WTC11 (cell line): Measurements from ENCODE around the gene RFTN1. TPM values are rescaled to one million over a fixed set of nuclear protein-coding genes. Genes with fewer than 3 reads are reported as not detected.

ENCODE experiments used
- ATAC-seq: fragments of 200-7000 bp; cut with Tn5 transposase; 2 replicates; pipeline ENCODE4 v1.10.0; 2021; ENCODE audit warnings: mild to moderate bottlenecking, moderate library complexity
- CTCF ChIA-PET: fragments of 300-600 bp; sonication (Branson Sonifier 250); formaldehyde crosslinking; loops from one replicate; lab custom pipeline; 2021; ENCODE audit warnings: antibody characterized with exemption; lab: Charles Lee
- POLR2A ChIA-PET: fragments of 350-600 bp; sonication (Branson Sonifier 250); formaldehyde crosslinking; loops from one replicate; lab custom pipeline; 2021; ENCODE audit warnings: antibody characterized with exemption; lab: Charles Lee
- DNase-seq: peaks from one replicate; pipeline ENCODE4 v3.0.0; 2021; ENCODE audit warnings: low spot score
- H3K27ac Mint-ChIP-seq: 2 replicates; pipeline ENCODE4 v1.8.0; 2021; ENCODE audit warnings: mixed read lengths
- H3K27me3 Mint-ChIP-seq: 2 replicates; pipeline ENCODE4 v1.8.0; 2021; ENCODE audit warnings: low read depth, mild to moderate bottlenecking, moderate library complexity, mixed read lengths
- H3K36me3 Mint-ChIP-seq: 2 replicates; pipeline ENCODE4 v1.8.0; 2021; ENCODE audit warnings: mixed read lengths
- H3K4me1 Mint-ChIP-seq: 2 replicates; pipeline ENCODE4 v1.8.0; 2022; ENCODE audit warnings: mixed read lengths
- H3K4me3 Mint-ChIP-seq: 2 replicates; pipeline ENCODE4 v1.8.0; 2021; ENCODE audit warnings: mild to moderate bottlenecking, moderate library complexity, mixed read lengths
- H3K9me3 Mint-ChIP-seq: 2 replicates; pipeline ENCODE4 v1.8.0; 2021; ENCODE audit warnings: mixed read lengths
- ATF1 ChIP-seq: sonication (generic); formaldehyde crosslinking; IDR thresholded peaks from 2 replicates; pipeline ENCODE4 v1.8.1; 2023; ENCODE audit warnings: mild to moderate bottlenecking, moderate library complexity, missing genetic modification reagents
- CREB1 ChIP-seq: sonication (generic); formaldehyde crosslinking; IDR thresholded peaks from 2 replicates; pipeline ENCODE4 v1.8.0; 2023; ENCODE audit warnings: mild to moderate bottlenecking, missing genetic modification reagents
- FOXJ3 ChIP-seq: sonication (generic); formaldehyde crosslinking; IDR thresholded peaks from 2 replicates; pipeline ENCODE4 v1.9.0; 2021; ENCODE audit warnings: missing genetic modification reagents, mild to moderate bottlenecking, borderline replicate concordance
- IRF2 ChIP-seq: sonication (generic); formaldehyde crosslinking; IDR thresholded peaks from 2 replicates; pipeline ENCODE4 v1.8.0; 2022; ENCODE audit warnings: low read depth, missing genetic modification reagents, borderline replicate concordance
- NFE2L1 ChIP-seq: sonication (generic); formaldehyde crosslinking; IDR thresholded peaks from 2 replicates; pipeline ENCODE4 v1.8.1; 2023; ENCODE audit warnings: missing genetic modification reagents
- PRRX2 ChIP-seq: fragments of 250-450 bp; sonication (Bioruptor Pico); IDR thresholded peaks from 2 replicates; pipeline ENCODE4 v1.8.0; 2021; ENCODE audit warnings: mild to moderate bottlenecking
- SMAD3 ChIP-seq: sonication (generic); formaldehyde crosslinking; IDR thresholded peaks from 2 replicates; pipeline ENCODE4 v1.8.0; 2022; ENCODE audit warnings: missing genetic modification reagents, mild to moderate bottlenecking, borderline replicate concordance
- SP1 ChIP-seq: sonication (generic); formaldehyde crosslinking; conservative IDR thresholded peaks from 2 replicates; pipeline ENCODE4 v1.8.1; 2022; ENCODE audit warnings: missing genetic modification reagents
- ZNF219 ChIP-seq: sonication (generic); formaldehyde crosslinking; IDR thresholded peaks from 2 replicates; pipeline ENCODE4 v1.8.0; 2023; ENCODE audit warnings: missing genetic modification reagents, mild to moderate bottlenecking, borderline replicate concordance
- ZNF317 ChIP-seq: sonication (generic); formaldehyde crosslinking; IDR thresholded peaks from 2 replicates; pipeline ENCODE4 v1.8.1; 2023; ENCODE audit warnings: low read depth, mild to moderate bottlenecking, moderate library complexity, missing genetic modification reagents, borderline replicate concordance
- ZNF396 ChIP-seq: fragments of 250-450 bp; sonication (Bioruptor Pico); IDR thresholded peaks from 2 replicates; pipeline ENCODE4 v1.8.0; 2021; ENCODE audit warnings: mild to moderate bottlenecking, moderate library complexity, borderline replicate concordance
- ZNF416 ChIP-seq: fragments of 250-450 bp; sonication (Bioruptor Pico); IDR thresholded peaks from 2 replicates; pipeline ENCODE4 v1.9.0; 2021; ENCODE audit warnings: mild to moderate bottlenecking, inconsistent platforms
- total RNA-seq: library from RNA; stranded (reverse); gene quantifications from 3 replicates; pipeline ENCODE4 v1.2.3, GENCODE V29; 2021
- TF ChIP-seq, protein P1 (sequence below): fragments of 250-450 bp; sonication (Bioruptor Pico); IDR thresholded peaks from 2 replicates; pipeline ENCODE4 v2.1.2; 2022; ENCODE audit warnings: mild to moderate bottlenecking, moderate library complexity
- TF ChIP-seq, protein P2 (sequence below): sonication (generic); formaldehyde crosslinking; IDR thresholded peaks from 2 replicates; pipeline ENCODE4 v1.8.1; 2022; ENCODE audit warnings: low read depth, missing genetic modification reagents, borderline replicate concordance
- TF ChIP-seq, protein P3 (sequence below): sonication (generic); formaldehyde crosslinking; IDR thresholded peaks from 2 replicates; pipeline ENCODE4 v1.8.0; 2022; ENCODE audit warnings: mild to moderate bottlenecking, missing genetic modification reagents
- TF ChIP-seq, protein P4 (sequence below): sonication (generic); formaldehyde crosslinking; IDR thresholded peaks from 2 replicates; pipeline ENCODE4 v1.8.0; 2022; ENCODE audit warnings: mild to moderate bottlenecking, missing genetic modification reagents
- TF ChIP-seq, protein P5 (sequence below): sonication (generic); formaldehyde crosslinking; IDR thresholded peaks from 2 replicates; pipeline ENCODE4 v1.8.1; 2023; ENCODE audit warnings: mild to moderate bottlenecking, missing genetic modification reagents, moderate library complexity
- TF ChIP-seq, protein P6 (sequence below): fragments of 250-450 bp; sonication (Bioruptor Pico); IDR thresholded peaks from 2 replicates; pipeline ENCODE4 v1.9.0; 2021; ENCODE audit warnings: mild to moderate bottlenecking
- TF ChIP-seq, protein P7 (sequence below): fragments of 250-450 bp; sonication (Bioruptor Pico); IDR thresholded peaks from 2 replicates; pipeline ENCODE4 v1.8.0; 2021; ENCODE audit warnings: mild to moderate bottlenecking
- TF ChIP-seq, protein P8 (sequence below): sonication (generic); formaldehyde crosslinking; IDR thresholded peaks from 2 replicates; pipeline ENCODE4 v1.8.1; 2023; ENCODE audit warnings: mild to moderate bottlenecking, missing genetic modification reagents, moderate library complexity
- TF ChIP-seq, protein P9 (sequence below): sonication (generic); formaldehyde crosslinking; IDR thresholded peaks from 2 replicates; pipeline ENCODE4 v1.8.0; 2023; ENCODE audit warnings: mild to moderate bottlenecking, missing genetic modification reagents

RFTN1 gene
- total RNA-seq, 1 experiment from 2014 or later, result 3.8 TPM

DNA sequence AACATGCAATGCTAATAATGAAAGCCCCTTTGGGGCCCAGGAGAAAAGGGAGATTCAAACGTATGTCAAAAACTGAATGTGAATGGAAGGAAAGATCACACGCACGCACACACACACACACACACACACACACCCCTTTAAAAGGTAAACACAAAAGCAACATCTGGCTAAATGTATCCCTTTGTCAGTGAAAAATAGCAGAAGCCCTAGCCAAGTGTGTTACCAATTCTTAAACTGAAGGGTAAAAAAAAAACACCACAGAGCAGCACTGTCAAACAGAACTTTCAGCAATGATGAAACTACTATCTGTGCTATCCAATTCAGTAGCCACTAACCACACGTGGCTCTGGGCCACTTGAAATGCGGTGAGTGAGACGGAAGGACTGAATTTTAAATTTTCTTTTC is 4.9 kb downstream of the RFTN1 start:
- no peak overlapping the region for H3K27ac Mint-ChIP-seq
- ChIA-PET CTCF (no interaction called here), POLR2A (no interaction called here)
- no peaks in the 10 kb centered on the region for H3K9me3 Mint-ChIP-seq
- H3K36me3 Mint-ChIP-seq, result no peaks in the 10 kb centered on the region
- H3K4me3 Mint-ChIP-seq, result no peak overlapping the region
- DNase-seq (no peak), ATAC-seq (no peak)
- H3K4me1 Mint-ChIP-seq, result peaks cover 24% of the 10 kb centered on the region
- TF ChIP-seq ZNF219 (CRISPR knock-in tag), result no peak
- TF ChIP-seq, all 79 proteins: peak for 0
- H3K27me3 Mint-ChIP-seq, result peaks cover 45% of the 10 kb centered on the region

DNA sequence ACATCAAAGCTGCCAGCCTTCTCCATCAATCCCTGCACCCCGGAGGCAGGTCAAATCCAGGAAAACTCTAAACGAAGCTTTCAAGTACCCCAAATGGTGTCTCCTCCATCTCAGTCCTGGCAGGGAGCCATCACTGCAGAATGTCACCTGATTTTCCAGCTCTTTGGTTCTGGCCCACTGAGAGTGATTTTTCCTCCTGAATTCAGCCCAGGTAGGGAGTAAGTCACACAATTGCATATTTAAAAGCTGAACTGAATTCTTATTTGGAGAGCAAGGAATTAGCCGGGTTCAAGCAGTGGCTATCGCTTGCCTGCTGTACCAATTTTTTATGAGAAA is 5.3 kb downstream of the RFTN1 start:
- Mint-ChIP-seq H3K4me3 (no peak overlapping the region), H3K4me1 (peaks cover 24% of the 10 kb centered on the region), H3K27ac (no peak overlapping the region), H3K36me3 (no peaks in the 10 kb centered on the region), H3K9me3 (no peaks in the 10 kb centered on the region), H3K27me3 (peaks cover 43% of the 10 kb centered on the region)
- DNase-seq, result no peak
- ATAC-seq, result no peak
- no peak for TF ChIP-seq SP1 (CRISPR knock-in tag)
- TF ChIP-seq, protein P1, sequence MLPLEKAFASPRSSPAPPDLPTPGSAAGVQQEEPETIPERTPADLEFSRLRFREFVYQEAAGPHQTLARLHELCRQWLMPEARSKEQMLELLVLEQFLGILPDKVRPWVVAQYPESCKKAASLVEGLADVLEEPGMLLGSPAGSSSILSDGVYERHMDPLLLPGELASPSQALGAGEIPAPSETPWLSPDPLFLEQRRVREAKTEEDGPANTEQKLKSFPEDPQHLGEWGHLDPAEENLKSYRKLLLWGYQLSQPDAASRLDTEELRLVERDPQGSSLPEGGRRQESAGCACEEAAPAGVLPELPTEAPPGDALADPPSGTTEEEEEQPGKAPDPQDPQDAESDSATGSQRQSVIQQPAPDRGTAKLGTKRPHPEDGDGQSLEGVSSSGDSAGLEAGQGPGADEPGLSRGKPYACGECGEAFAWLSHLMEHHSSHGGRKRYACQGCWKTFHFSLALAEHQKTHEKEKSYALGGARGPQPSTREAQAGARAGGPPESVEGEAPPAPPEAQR (CRISPR knock-in tag), result no peak
- TF ChIP-seq ZNF416, result no peak
- TF ChIP-seq, protein P2, sequence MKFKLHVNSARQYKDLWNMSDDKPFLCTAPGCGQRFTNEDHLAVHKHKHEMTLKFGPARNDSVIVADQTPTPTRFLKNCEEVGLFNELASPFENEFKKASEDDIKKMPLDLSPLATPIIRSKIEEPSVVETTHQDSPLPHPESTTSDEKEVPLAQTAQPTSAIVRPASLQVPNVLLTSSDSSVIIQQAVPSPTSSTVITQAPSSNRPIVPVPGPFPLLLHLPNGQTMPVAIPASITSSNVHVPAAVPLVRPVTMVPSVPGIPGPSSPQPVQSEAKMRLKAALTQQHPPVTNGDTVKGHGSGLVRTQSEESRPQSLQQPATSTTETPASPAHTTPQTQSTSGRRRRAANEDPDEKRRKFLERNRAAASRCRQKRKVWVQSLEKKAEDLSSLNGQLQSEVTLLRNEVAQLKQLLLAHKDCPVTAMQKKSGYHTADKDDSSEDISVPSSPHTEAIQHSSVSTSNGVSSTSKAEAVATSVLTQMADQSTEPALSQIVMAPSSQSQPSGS (CRISPR knock-in tag), result no peak
- TF ChIP-seq, protein P3, sequence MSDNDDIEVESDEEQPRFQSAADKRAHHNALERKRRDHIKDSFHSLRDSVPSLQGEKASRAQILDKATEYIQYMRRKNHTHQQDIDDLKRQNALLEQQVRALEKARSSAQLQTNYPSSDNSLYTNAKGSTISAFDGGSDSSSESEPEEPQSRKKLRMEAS (CRISPR knock-in tag), result no peak
- TF ChIP-seq PRRX2 (CRISPR knock-in tag), result no peak
- ChIA-PET CTCF (no interaction called here), POLR2A (no interaction called here)

DNA sequence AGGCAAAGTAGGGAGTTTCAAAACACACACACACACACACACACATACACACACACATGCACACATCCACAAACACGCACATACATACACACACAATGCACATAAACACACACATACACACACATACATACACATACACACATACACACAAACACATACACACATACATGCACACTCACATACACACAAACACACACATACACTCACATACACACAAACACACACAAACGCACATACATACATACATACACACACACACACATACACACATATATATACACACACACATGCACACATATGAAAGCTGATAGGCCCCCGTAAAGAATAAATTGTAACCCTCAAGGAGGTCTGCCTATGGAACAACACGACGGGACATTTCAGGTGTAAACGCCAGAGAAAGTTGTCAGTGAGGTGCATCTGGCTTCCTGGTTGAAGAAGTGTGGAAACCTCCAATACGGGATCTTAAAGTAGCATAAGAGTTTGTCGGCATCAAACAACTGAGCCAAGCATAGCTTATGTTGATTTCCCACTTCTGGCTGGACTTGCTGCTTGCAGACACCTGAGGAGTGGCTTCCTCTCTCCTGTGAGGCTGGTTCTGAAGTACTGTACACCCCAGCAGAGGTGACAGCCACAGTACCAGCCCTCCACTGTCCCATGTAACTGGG is 5.8 kb downstream of the RFTN1 start:
- Mint-ChIP-seq H3K4me3 (no peak overlapping the region), H3K27me3 (peaks cover 38% of the 10 kb centered on the region), H3K36me3 (no peaks in the 10 kb centered on the region), H3K4me1 (peaks cover 24% of the 10 kb centered on the region), H3K9me3 (no peaks in the 10 kb centered on the region), H3K27ac (no peak overlapping the region)
- ATAC-seq, result no peak
- DNase-seq, result no peak
- CTCF ChIA-PET, result no interaction called here
- POLR2A ChIA-PET, result no interaction called here
- TF ChIP-seq NFE2L1, result no peak
- TF ChIP-seq ATF1 (CRISPR knock-in tag), result no peak
- no peak for TF ChIP-seq FOXJ3 (CRISPR knock-in tag)
- TF ChIP-seq, protein P4, sequence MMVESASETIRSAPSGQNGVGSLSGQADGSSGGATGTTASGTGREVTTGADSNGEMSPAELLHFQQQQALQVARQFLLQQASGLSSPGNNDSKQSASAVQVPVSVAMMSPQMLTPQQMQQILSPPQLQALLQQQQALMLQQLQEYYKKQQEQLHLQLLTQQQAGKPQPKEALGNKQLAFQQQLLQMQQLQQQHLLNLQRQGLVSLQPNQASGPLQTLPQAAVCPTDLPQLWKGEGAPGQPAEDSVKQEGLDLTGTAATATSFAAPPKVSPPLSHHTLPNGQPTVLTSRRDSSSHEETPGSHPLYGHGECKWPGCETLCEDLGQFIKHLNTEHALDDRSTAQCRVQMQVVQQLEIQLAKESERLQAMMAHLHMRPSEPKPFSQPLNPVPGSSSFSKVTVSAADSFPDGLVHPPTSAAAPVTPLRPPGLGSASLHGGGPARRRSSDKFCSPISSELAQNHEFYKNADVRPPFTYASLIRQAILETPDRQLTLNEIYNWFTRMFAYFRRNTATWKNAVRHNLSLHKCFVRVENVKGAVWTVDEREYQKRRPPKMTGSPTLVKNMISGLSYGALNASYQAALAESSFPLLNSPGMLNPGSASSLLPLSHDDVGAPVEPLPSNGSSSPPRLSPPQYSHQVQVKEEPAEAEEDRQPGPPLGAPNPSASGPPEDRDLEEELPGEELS, result no peak
- TF ChIP-seq, protein P5, sequence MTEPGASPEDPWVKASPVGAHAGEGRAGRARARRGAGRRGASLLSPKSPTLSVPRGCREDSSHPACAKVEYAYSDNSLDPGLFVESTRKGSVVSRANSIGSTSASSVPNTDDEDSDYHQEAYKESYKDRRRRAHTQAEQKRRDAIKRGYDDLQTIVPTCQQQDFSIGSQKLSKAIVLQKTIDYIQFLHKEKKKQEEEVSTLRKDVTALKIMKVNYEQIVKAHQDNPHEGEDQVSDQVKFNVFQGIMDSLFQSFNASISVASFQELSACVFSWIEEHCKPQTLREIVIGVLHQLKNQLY (CRISPR knock-in tag), result no peak
- no peak for TF ChIP-seq SMAD3 (CRISPR knock-in tag)
- TF ChIP-seq, protein P6, sequence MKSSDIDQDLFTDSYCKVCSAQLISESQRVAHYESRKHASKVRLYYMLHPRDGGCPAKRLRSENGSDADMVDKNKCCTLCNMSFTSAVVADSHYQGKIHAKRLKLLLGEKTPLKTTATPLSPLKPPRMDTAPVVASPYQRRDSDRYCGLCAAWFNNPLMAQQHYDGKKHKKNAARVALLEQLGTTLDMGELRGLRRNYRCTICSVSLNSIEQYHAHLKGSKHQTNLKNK (CRISPR knock-in tag), result no peak
- no peak for TF ChIP-seq ZNF396
- TF ChIP-seq, protein P7, sequence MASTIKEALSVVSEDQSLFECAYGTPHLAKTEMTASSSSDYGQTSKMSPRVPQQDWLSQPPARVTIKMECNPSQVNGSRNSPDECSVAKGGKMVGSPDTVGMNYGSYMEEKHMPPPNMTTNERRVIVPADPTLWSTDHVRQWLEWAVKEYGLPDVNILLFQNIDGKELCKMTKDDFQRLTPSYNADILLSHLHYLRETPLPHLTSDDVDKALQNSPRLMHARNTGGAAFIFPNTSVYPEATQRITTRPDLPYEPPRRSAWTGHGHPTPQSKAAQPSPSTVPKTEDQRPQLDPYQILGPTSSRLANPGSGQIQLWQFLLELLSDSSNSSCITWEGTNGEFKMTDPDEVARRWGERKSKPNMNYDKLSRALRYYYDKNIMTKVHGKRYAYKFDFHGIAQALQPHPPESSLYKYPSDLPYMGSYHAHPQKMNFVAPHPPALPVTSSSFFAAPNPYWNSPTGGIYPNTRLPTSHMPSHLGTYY (CRISPR knock-in tag), result no peak
- TF ChIP-seq, protein P8, sequence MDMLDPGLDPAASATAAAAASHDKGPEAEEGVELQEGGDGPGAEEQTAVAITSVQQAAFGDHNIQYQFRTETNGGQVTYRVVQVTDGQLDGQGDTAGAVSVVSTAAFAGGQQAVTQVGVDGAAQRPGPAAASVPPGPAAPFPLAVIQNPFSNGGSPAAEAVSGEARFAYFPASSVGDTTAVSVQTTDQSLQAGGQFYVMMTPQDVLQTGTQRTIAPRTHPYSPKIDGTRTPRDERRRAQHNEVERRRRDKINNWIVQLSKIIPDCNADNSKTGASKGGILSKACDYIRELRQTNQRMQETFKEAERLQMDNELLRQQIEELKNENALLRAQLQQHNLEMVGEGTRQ (CRISPR knock-in tag), result no peak
- TF ChIP-seq, protein P9, sequence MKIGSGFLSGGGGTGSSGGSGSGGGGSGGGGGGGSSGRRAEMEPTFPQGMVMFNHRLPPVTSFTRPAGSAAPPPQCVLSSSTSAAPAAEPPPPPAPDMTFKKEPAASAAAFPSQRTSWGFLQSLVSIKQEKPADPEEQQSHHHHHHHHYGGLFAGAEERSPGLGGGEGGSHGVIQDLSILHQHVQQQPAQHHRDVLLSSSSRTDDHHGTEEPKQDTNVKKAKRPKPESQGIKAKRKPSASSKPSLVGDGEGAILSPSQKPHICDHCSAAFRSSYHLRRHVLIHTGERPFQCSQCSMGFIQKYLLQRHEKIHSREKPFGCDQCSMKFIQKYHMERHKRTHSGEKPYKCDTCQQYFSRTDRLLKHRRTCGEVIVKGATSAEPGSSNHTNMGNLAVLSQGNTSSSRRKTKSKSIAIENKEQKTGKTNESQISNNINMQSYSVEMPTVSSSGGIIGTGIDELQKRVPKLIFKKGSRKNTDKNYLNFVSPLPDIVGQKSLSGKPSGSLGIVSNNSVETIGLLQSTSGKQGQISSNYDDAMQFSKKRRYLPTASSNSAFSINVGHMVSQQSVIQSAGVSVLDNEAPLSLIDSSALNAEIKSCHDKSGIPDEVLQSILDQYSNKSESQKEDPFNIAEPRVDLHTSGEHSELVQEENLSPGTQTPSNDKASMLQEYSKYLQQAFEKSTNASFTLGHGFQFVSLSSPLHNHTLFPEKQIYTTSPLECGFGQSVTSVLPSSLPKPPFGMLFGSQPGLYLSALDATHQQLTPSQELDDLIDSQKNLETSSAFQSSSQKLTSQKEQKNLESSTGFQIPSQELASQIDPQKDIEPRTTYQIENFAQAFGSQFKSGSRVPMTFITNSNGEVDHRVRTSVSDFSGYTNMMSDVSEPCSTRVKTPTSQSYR (CRISPR knock-in tag), result no peak
- no peak for TF ChIP-seq PRRX2 (CRISPR knock-in tag)
- no peak for TF ChIP-seq CREB1 (CRISPR knock-in tag)
- TF ChIP-seq IRF2 (CRISPR knock-in tag), result no peak
- no peak for TF ChIP-seq ZNF317
